NOMO-1 (cell line): ENCODE measurements around the gene SUCO.

Source experiments
- DNase-seq, 2 experiments: peaks; one replicate each; lab custom pipeline; 2025; ENCODE audit not compliant: unreplicated experiment in 2 of 2; lab: John Stamatoyannopoulos, UW

Gene SUCO

GRCh38 chr1:172513479-172513878 lies 19.5 kb upstream of the SUCO start:
- no peak for DNase-seq

GRCh38 chr1:172514108-172514507 lies 18.8 kb upstream of the SUCO start:
- DNase-seq: no peak

- no peak for DNase-seq
These were observed 17.5 kb upstream of the SUCO start for GRCh38 chr1:172515436-172515835.

GRCh38 chr1:172515927-172516326 lies 17.0 kb upstream of the SUCO start:
- peak in 1 of 2 experiments; percentile 65 for DNase-seq

GRCh38 chr1:172517081-172517480 lies 15.9 kb upstream of the SUCO start:
- no peak for DNase-seq

GRCh38 chr1:172517545-172517944 lies 15.4 kb upstream of the SUCO start:
- DNase-seq: no peak

- no peak for DNase-seq
These were observed 3.6 kb upstream of the SUCO start for GRCh38 chr1:172529304-172529703.

GRCh38 chr1:172530000-172530399 lies 3.0 kb upstream of the SUCO start:
- no peak for DNase-seq

- DNase-seq: no peak
These were observed 1.4 kb upstream of the SUCO start for GRCh38 chr1:172531412-172532182.

- peak; percentile 93 to 99 for DNase-seq
These were observed 709 bp upstream of the SUCO start for GRCh38 chr1:172532183-172532699.

GRCh38 chr1:172533513-172534151 lies 682 bp downstream of the SUCO start:
- peak; percentile 32 to 56 for DNase-seq

GRCh38 chr1:172536256-172536655 lies 3.3 kb downstream of the SUCO start:
- DNase-seq: peak in 1 of 2 experiments; percentile 51

GRCh38 chr1:172537366-172537765 lies 4.4 kb downstream of the SUCO start:
- no peak for DNase-seq

- no peak for DNase-seq
These were observed 5.0 kb downstream of the SUCO start for GRCh38 chr1:172537827-172538391.

- no peak for DNase-seq
These were observed 7.7 kb downstream of the SUCO start for GRCh38 chr1:172540635-172541034.

GRCh38 chr1:172544481-172545104 lies 11.6 kb downstream of the SUCO start:
- DNase-seq: no peak

- peak in 1 of 2 experiments; percentile 42 for DNase-seq
These were observed 12.6 kb downstream of the SUCO start for GRCh38 chr1:172545396-172546004.

- no peak for DNase-seq
These were observed 14.1 kb downstream of the SUCO start for GRCh38 chr1:172547071-172547470.

- DNase-seq: no peak
These were observed 16.8 kb downstream of the SUCO start for GRCh38 chr1:172549621-172550280.

GRCh38 chr1:172551279-172551678 lies 18.3 kb downstream of the SUCO start:
- no peak for DNase-seq
